ENCODE results near the gene MRTFB.

Gene MRTFB

GRCh38 chr16:14300705-14301168, 229.6 kb downstream of the MRTFB start:
- FAIRE-seq (peak; percentile 84), DNase-seq (ENCODE audit: extremely low spot score, insufficient read length, low read depth) (no peak)

GRCh38 chr16:14301169-14302030, 230.3 kb downstream of the MRTFB start:
- DNase-seq (ENCODE audit: extremely low spot score, insufficient read length, low read depth): no peak
- FAIRE-seq: no peak

- no peak for FAIRE-seq
Observed at GRCh38 chr16:14302031-14302398, 230.9 kb downstream of the MRTFB start.

GRCh38 chr16:14302399-14303181, 231.5 kb downstream of the MRTFB start:
- FAIRE-seq (no peak), DNase-seq (ENCODE audit: extremely low spot score, insufficient read length, low read depth) (no peak)

More at GRCh38 chr16:14302031-14302398, 230.9 kb downstream of the MRTFB start:
- DNase-seq (ENCODE audit: extremely low spot score, insufficient read length, low read depth): no peak

GRCh38 chr16:14303182-14303618, 232.1 kb downstream of the MRTFB start:
- no peak for DNase-seq (ENCODE audit: extremely low spot score, insufficient read length, low read depth)
- no peak for FAIRE-seq

GRCh38 chr16:14303639-14304394, 232.7 kb downstream of the MRTFB start:
- FAIRE-seq (no peak), DNase-seq (ENCODE audit: extremely low spot score, insufficient read length, low read depth) (no peak)

GRCh38 chr16:14304891-14305460, 233.9 kb downstream of the MRTFB start:
- DNase-seq (ENCODE audit: extremely low spot score, insufficient read length, low read depth): no peak
- FAIRE-seq: no peak

GRCh38 chr16:14306485-14307058, 235.5 kb downstream of the MRTFB start:
- no peak for FAIRE-seq
- no peak for DNase-seq (ENCODE audit: extremely low spot score, insufficient read length, low read depth)

- FAIRE-seq (no peak), DNase-seq (ENCODE audit: extremely low spot score, insufficient read length, low read depth) (no peak)
Observed at GRCh38 chr16:14307059-14307526, 236.0 kb downstream of the MRTFB start.

GRCh38 chr16:14307527-14308367, 236.6 kb downstream of the MRTFB start:
- no peak for DNase-seq (ENCODE audit: extremely low spot score, insufficient read length, low read depth)
- no peak for FAIRE-seq

GRCh38 chr16:14308368-14308723, 237.2 kb downstream of the MRTFB start:
- FAIRE-seq (no peak), DNase-seq (ENCODE audit: extremely low spot score, insufficient read length, low read depth) (no peak)

GRCh38 chr16:14309001-14309886, 238.1 kb downstream of the MRTFB start:
- DNase-seq (ENCODE audit: extremely low spot score, insufficient read length, low read depth): no peak
- FAIRE-seq: peak; percentile 62

GRCh38 chr16:14309906-14310305, 238.8 kb downstream of the MRTFB start:
- no peak for DNase-seq (ENCODE audit: extremely low spot score, insufficient read length, low read depth)
- FAIRE-seq: no peak

GRCh38 chr16:14310519-14310991, 239.4 kb downstream of the MRTFB start:
- peak; percentile 63 for FAIRE-seq
- DNase-seq (ENCODE audit: extremely low spot score, insufficient read length, low read depth): no peak

- FAIRE-seq: no peak
- no peak for DNase-seq (ENCODE audit: extremely low spot score, insufficient read length, low read depth)
Observed at GRCh38 chr16:14314116-14314515, 243.0 kb downstream of the MRTFB start.

GRCh38 chr16:14315683-14316320, 244.7 kb downstream of the MRTFB start:
- FAIRE-seq: no peak

More at GRCh38 chr16:14315683-14316320, 244.7 kb downstream of the MRTFB start:
- DNase-seq (ENCODE audit: extremely low spot score, insufficient read length, low read depth): no peak
